ENCODE measurements around the gene ANKRD28. TPM values are rescaled to one million over a fixed set of nuclear protein-coding genes. Genes with fewer than 3 reads are reported as not detected.

Gene ANKRD28
- total and polyA plus RNA-seq, 2 of the 13 experiments (the other 11 are each of a cell fraction or from before 2014, with no cell fraction given) = 21.0 to 28.9 TPM

GRCh38 chr3:15645246-15645645 is 152.5 kb downstream of the ANKRD28 start:
- intact Hi-C loops (cut with micrococcal nuclease; ENCODE audit: unreplicated experiment) = no loop called here
- in situ Hi-C loops (cut with HindIII; ENCODE audit: extremely low pct_ligation_motif_present, low pct_unique_long_range_greater_than_20kb) = loop anchor here (25.0 kb wide), 1 partner anchor 592 kb away; no protein-coding TSS in a partner anchor
- ATAC-seq = no peak
- Histone ChIP-seq H3K79me2 (ENCODE audit: insufficient read depth, low read length) (no peaks in the 10 kb centered on the region), H3K4me3 (replicated peaks in 1 of 3; ENCODE audit: insufficient read depth in 1 of 3, low read depth in 2 of 3, low read length in 3 of 3) (no peak overlapping the region), H3K27ac (ENCODE audit: extremely low read length, insufficient read depth, low read length) (no peak overlapping the region), H3K9ac (ENCODE audit: insufficient read depth, low read depth, low read length) (no peak overlapping the region), H2AFZ (ENCODE audit: low read length) (no peak overlapping the region), H4K20me1 (ENCODE audit: insufficient read depth, low read length) (no peaks in the 10 kb centered on the region), H3K36me3 (replicated peaks in 1 of 2; ENCODE audit: control insufficient read depth in 1 of 2, insufficient read depth in 2 of 2, low read length in 2 of 2) (0 out of 5 replicates have a peak, but pooled peaks cover 0 to 1% of the 10 kb centered on the region in 2 experiments), H3K9me3 (ENCODE audit: low read length) (no peaks in the 10 kb centered on the region), H3K27me3 (ENCODE audit: control insufficient read depth in 1 of 2, insufficient read depth in 2 of 2, low read length in 2 of 2) (no peaks in the 10 kb centered on the region), H3K4me2 (ENCODE audit: low read depth, low read length) (no peak overlapping the region), H3K4me1 (ENCODE audit: insufficient read depth, low read length) (peaks cover 10% of the 10 kb centered on the region)
- BruUV-seq (replicated peaks) = no TSS peak
- 95% methylated on average over 5 of the region's 6 CpGs for WGBS (ENCODE audit: low lambda C conversion rate)
- TF ChIP-seq NKX3-1 (CRISPR knock-in tag; IDR thresholded peaks at IDR 0.05) (no peak), ZNF335 (CRISPR knock-in tag; IDR thresholded peaks at IDR 0.05) (no peak), ZNF30 (CRISPR knock-in tag; IDR thresholded peaks at IDR 0.05) (no peak), TAF1 (CRISPR knock-in tag; IDR thresholded peaks at IDR 0.05) (no peak), ZNF660 (CRISPR knock-in tag; IDR thresholded peaks at IDR 0.05; ENCODE audit: borderline replicate concordance, low read depth) (no peak)
- DNase-seq (ENCODE audit: low spot score) = no peak
- no peak for FAIRE-seq
- CTCF ChIA-PET (ENCODE audit: low intra/inter-chr PET ratio, low total read pairs) = no interaction called here
- POLR2A ChIA-PET = no interaction called here

GRCh38 chr3:15638891-15639262 is 158.9 kb downstream of the ANKRD28 start:
- ATAC-seq = no peak
- FAIRE-seq = no peak
- Histone ChIP-seq H3K79me2 (ENCODE audit: insufficient read depth, low read length) (no peaks in the 10 kb centered on the region), H3K27ac (ENCODE audit: extremely low read length, insufficient read depth, low read length) (no peak overlapping the region), H4K20me1 (ENCODE audit: insufficient read depth, low read length) (no peaks in the 10 kb centered on the region), H3K4me1 (ENCODE audit: insufficient read depth, low read length) (no peaks in the 10 kb centered on the region), H3K9ac (ENCODE audit: insufficient read depth, low read depth, low read length) (no peak overlapping the region), H2AFZ (ENCODE audit: low read length) (no peak overlapping the region), H3K4me3 (replicated peaks in 1 of 3; ENCODE audit: insufficient read depth in 1 of 3, low read depth in 2 of 3, low read length in 3 of 3) (no peak overlapping the region), H3K27me3 (ENCODE audit: control insufficient read depth in 1 of 2, insufficient read depth in 2 of 2, low read length in 2 of 2) (no peaks in the 10 kb centered on the region), H3K9me3 (ENCODE audit: low read length) (no peaks in the 10 kb centered on the region), H3K36me3 (replicated peaks in 1 of 2; ENCODE audit: control insufficient read depth in 1 of 2, insufficient read depth in 2 of 2, low read length in 2 of 2) (no peaks in the 10 kb centered on the region), H3K4me2 (ENCODE audit: low read depth, low read length) (no peak overlapping the region)
- 90% methylated on average over 1 of the region's 1 CpG for WGBS (ENCODE audit: low lambda C conversion rate)
- POLR2A ChIA-PET = no interaction called here
- intact Hi-C loops (cut with micrococcal nuclease; ENCODE audit: unreplicated experiment) = no loop called here
- in situ Hi-C loops (cut with HindIII; ENCODE audit: extremely low pct_ligation_motif_present, low pct_unique_long_range_greater_than_20kb) = loop anchor here (25.0 kb wide), 1 partner anchor 598 kb away; no protein-coding TSS in a partner anchor
- no TSS peak for BruUV-seq (replicated peaks)
- DNase-seq (ENCODE audit: low spot score) = no peak
- CTCF ChIA-PET (ENCODE audit: low intra/inter-chr PET ratio, low total read pairs) = no interaction called here
- no peak for TF ChIP-seq XBP1 (CRISPR knock-in tag; IDR thresholded peaks at IDR 0.05)
- no peak for TF ChIP-seq ZIK1 (CRISPR knock-in tag; IDR thresholded peaks at IDR 0.05; ENCODE audit: borderline replicate concordance, low read depth)
- no peak for TF ChIP-seq ZNF839 (CRISPR knock-in tag; IDR thresholded peaks at IDR 0.05; ENCODE audit: borderline replicate concordance)
- no peak for TF ChIP-seq ZGPAT (CRISPR knock-in tag; IDR thresholded peaks at IDR 0.05)
- no peak for TF ChIP-seq ZNF251 (CRISPR knock-in tag; IDR thresholded peaks at IDR 0.05)
- TF ChIP-seq ZNF543 (CRISPR knock-in tag; IDR thresholded peaks at IDR 0.05) = no peak
- no peak for TF ChIP-seq CSRNP2 (CRISPR knock-in tag; conservative IDR thresholded peaks at IDR 0.05; ENCODE audit: low read depth)
- no peak for TF ChIP-seq GZF1 (CRISPR knock-in tag; IDR thresholded peaks at IDR 0.05)
- no peak for TF ChIP-seq ZNF710 (CRISPR knock-in tag; IDR thresholded peaks at IDR 0.05; ENCODE audit: borderline replicate concordance)
- TF ChIP-seq PCBP2 (optimal IDR thresholded peaks at IDR 0.05; ENCODE audit: low read depth, low read length, poor library complexity, severe bottlenecking) = no peak

All from HepG2 (cell line).